Measurements from ENCODE around the gene C9orf85. TPM values are rescaled to one million over a fixed set of nuclear protein-coding genes. Genes with fewer than 3 reads are reported as not detected.
"Not testable (repeated sequence)": the region's sequence is repeated elsewhere in the genome, so short reads cannot be mapped to it uniquely, and the experiment has no call there.

The C9orf85 gene
- total RNA-seq, 2 donors from 2014 or later: 7.1 to 10.9 TPM

DNA sequence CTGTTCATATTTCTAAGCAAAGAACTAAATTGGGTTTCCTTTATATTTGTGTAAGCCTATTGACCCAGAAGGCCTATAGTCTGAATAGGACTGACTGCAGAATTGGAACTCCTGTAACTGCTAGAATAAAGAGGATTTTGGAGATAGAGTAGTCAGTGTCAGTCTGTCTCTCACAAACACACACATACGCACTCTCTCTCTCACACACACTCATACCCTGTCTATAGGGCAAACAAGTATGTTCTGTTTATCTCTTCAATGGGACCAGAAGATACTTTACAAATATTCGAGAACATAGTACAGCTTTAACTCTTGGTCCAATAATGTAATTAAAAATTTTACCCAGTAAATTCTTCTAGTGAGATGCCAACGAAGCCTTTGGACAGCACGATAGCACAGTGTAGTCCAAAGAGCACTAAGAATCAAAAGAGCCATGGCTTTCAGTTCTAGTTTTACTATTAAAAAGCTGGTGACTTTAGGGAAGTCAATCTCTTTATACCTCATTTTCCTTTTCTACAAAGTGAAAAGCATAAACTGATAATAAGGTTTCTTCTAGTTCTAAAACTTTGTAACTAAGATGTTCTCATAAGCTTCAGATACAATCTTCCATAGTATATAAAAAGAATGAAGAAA lies 19.8 kb upstream of the C9orf85 start:
- Mint-ChIP-seq H3K4me3 (no peak overlapping the region), H3K27me3 (no peaks in the 10 kb centered on the region), H3K4me1 (peaks cover 16% of the 10 kb centered on the region), H3K36me3 (ENCODE audit: low read depth) (no peaks in the 10 kb centered on the region), H3K9me3 (no peaks in the 10 kb centered on the region), H3K27ac (no peak overlapping the region)
- no peak for ATAC-seq (replicated peaks)

DNA sequence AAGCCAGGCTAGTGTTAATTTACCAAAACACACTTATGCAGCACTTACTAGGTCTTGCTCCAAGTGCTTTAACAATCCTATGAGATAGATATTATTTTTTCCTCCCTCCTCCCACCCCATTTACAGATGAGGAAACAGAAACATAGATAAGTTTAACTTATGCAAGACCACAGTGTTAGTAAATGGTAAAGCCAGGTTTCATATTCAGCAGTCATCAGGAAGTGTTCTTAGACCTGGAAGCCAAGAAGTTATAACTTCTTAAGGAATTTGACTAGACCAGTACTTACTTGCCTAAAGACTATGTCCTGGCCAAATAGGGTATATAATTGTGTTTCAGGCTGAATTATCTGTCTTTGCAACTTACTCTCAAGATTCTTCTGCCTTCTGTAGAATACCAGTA lies 16.3 kb upstream of the C9orf85 start:
- H3K4me1 Mint-ChIP-seq: peaks cover 18% of the 10 kb centered on the region
- ATAC-seq (replicated peaks): no peak
- no peaks in the 10 kb centered on the region for H3K36me3 Mint-ChIP-seq (ENCODE audit: low read depth)
- no peaks in the 10 kb centered on the region for H3K9me3 Mint-ChIP-seq
- no peak overlapping the region for H3K27ac Mint-ChIP-seq
- H3K27me3 Mint-ChIP-seq: no peaks in the 10 kb centered on the region
- no peak overlapping the region for H3K4me3 Mint-ChIP-seq

DNA sequence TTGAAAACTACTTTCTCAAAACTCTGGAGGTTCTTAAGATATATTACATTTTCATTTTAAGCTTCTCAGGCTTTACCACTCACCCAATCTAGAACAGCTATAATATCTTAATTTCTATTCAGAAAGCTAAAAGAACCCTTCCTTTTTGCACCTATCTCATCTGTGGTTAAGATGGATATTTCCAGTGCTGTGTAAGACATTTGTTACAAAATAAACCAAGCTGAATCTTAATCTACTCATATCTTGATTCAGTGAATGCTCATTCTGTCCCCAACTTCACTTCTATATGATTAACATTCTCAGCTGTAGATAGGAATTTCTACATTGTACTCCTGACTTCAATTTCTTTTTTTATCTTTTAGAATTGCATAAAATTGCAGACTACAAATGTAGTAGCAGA lies 15.5 kb upstream of the C9orf85 start:
- Mint-ChIP-seq H3K36me3 (ENCODE audit: low read depth) (no peaks in the 10 kb centered on the region), H3K27me3 (no peaks in the 10 kb centered on the region), H3K9me3 (no peaks in the 10 kb centered on the region), H3K27ac (no peak overlapping the region), H3K4me3 (no peak overlapping the region), H3K4me1 (peaks cover 18% of the 10 kb centered on the region)
- ATAC-seq (replicated peaks): no peak

DNA sequence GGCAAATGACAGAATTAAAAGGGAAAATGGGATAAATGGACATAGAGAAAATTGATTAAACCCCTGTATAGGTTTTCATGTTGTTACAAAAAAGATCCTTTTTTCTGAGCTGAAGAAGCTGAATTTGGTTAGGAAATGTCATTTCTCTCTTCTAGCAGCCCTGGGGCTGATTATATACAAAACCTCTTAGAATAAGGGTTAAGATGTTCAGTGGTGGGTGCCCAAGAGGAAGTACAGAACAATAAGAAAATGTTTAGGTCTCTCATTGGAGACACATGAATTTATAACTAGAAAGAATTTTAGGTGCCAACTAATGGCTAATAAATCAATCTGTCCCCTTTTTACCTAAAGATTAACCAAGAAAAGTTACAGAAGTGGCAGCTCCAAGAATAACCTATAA lies 14.7 kb upstream of the C9orf85 start:
- no peak overlapping the region for H3K4me3 Mint-ChIP-seq
- H3K27me3 Mint-ChIP-seq: no peaks in the 10 kb centered on the region
- H3K36me3 Mint-ChIP-seq (ENCODE audit: low read depth): no peaks in the 10 kb centered on the region
- ATAC-seq (replicated peaks): no peak
- peaks cover 22% of the 10 kb centered on the region for H3K4me1 Mint-ChIP-seq
- no peaks in the 10 kb centered on the region for H3K9me3 Mint-ChIP-seq
- H3K27ac Mint-ChIP-seq: no peak overlapping the region

DNA sequence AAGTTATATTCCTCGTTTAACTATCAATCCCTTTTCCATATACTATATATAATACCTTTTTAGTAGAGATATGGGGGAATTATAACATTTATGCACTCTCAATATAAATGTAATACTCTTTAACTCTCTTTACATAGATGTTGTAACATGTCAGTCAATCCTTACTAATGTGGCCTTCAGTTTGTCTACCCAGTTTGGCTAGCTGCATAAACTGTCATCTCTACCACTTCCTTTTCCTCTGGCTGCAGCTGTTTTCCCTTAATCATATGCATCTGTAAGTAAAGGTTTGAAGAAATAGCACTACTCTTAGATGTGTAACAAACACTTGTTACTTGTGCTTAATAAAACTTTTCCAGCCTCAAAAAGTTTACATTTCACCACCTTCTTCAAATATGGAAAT lies 13.9 kb upstream of the C9orf85 start:
- Mint-ChIP-seq H3K4me1 (peaks cover 29% of the 10 kb centered on the region), H3K4me3 (no peak overlapping the region), H3K9me3 (no peaks in the 10 kb centered on the region), H3K27me3 (no peaks in the 10 kb centered on the region), H3K36me3 (ENCODE audit: low read depth) (no peaks in the 10 kb centered on the region), H3K27ac (peak overlapping the region; percentile 53)
- peak; percentile 68 for ATAC-seq (replicated peaks)

DNA sequence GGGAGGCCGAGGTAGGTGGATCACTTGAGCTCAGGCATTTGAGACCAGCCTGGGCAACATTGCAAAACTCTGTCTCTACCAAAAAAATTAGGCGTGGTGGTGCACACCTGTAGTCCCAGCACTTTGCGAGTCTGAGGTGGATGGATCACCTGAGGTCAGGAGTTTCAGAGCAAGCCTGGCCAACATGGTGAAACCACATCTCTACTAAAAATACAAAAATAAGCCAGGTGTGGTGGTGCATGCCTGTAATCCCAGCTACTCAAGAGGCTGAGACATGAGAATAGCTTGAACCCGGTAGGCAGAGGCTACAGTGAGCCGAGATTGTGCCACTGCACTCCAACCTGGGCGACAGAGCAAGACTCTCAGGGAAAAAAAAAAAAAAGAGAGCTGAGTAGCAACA lies 12.7 kb upstream of the C9orf85 start:
- not testable (repeated sequence) for H3K27me3 Mint-ChIP-seq; ATAC-seq (replicated peaks); H3K4me3 Mint-ChIP-seq; H3K36me3 Mint-ChIP-seq (ENCODE audit: low read depth); H3K9me3 Mint-ChIP-seq
- H3K27ac Mint-ChIP-seq: peak overlapping the region; percentile 40
- peaks cover 29% of the 10 kb centered on the region for H3K4me1 Mint-ChIP-seq

DNA sequence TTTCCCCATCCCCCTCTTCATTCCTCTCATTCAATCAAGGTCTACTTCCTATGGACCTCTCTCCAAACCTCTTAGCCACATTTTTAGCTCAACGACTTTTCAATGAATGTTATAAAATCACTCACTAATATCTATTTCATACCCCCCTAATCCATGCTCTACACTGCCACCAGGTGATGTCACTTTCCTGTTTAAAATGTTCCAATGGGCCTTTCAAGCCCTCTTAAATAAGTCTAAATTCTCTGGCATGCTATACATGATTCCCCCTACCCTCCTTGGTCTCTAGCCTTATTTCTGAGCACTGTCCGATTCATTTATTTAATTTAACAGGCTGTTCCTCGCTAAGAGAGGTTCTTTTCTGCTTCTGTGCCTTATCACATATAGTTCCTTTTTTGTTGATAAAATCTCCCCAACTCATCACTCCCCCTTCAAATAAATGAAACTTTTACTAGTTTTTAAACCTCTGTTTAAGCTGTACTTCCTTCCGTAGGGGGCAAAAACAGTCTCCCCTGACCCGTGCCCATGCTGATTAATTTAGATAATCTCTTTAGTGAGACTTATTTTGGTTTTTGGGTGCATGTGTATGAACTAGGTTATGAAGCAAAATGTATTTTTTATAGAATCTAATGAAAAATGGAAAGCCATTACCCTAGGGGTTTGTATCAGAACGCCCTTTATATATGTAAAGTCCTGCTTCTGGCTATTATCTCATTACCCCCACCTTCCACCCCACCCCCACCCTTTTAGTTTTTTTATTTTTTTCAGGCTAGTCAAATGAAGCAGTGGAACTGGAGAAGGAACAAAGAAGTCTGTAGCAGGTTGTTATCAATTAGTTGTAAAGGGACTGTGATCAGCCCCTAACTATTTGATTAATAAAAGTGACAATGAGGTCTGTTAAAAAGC lies 9.5 kb upstream of the C9orf85 start:
- Mint-ChIP-seq H3K36me3 (ENCODE audit: low read depth) (peaks cover 6% of the 10 kb centered on the region), H3K4me3 (no peak overlapping the region), H3K27ac (no peak overlapping the region), H3K27me3 (no peaks in the 10 kb centered on the region), H3K4me1 (peaks cover 24% of the 10 kb centered on the region), H3K9me3 (no peaks in the 10 kb centered on the region)
- no peak for ATAC-seq (replicated peaks)

DNA sequence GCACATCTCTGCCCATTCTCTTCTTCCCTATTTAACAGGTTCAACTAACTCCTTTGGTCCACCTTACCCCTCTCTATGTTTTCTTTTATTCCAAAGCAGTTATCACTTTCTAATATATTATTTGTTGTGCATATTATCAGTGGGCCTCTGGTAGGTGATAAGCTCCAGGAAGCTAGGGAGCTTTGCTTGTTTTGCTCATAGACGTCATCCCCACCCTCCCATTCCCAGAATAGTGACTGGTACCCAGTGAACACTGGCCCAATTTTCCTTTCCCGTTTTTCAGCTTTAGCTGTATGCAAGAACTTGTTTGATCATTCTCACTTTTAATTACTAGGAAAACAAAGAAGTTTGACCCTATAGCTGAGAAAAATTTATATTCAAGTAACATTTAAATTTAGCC lies 7.4 kb upstream of the C9orf85 start:
- peaks cover 6% of the 10 kb centered on the region for H3K36me3 Mint-ChIP-seq (ENCODE audit: low read depth)
- no peak for ATAC-seq (replicated peaks)
- no peak overlapping the region for H3K27ac Mint-ChIP-seq
- H3K4me3 Mint-ChIP-seq: no peak overlapping the region
- H3K4me1 Mint-ChIP-seq: peaks cover 20% of the 10 kb centered on the region
- no peaks in the 10 kb centered on the region for H3K9me3 Mint-ChIP-seq
- H3K27me3 Mint-ChIP-seq: no peaks in the 10 kb centered on the region

DNA sequence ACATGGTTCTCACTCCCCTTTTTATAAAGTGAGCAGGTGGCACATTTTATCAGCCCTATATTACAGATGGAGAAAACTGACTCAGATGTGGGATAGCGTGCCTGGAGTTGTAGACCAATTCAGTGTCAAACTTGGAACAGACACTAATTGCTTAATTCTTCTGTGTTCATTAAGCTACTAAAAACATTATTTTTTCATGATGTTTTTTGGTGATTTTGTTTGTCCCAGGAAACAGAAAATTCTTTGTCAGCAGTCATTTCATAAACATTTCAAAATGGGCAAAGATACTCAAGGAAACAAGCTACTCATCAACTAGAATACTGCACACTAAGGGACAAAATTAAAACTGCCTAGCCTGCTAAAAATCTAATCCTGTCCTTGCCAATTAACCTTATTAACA lies 2.6 kb upstream of the C9orf85 start:
- Mint-ChIP-seq H3K27ac (peak overlapping the region; percentile 88), H3K4me3 (peak overlapping the region; percentile 99), H3K9me3 (no peaks in the 10 kb centered on the region), H3K4me1 (peaks cover 18% of the 10 kb centered on the region), H3K36me3 (ENCODE audit: low read depth) (peaks cover 19% of the 10 kb centered on the region), H3K27me3 (no peaks in the 10 kb centered on the region)
- no peak for ATAC-seq (replicated peaks)

DNA sequence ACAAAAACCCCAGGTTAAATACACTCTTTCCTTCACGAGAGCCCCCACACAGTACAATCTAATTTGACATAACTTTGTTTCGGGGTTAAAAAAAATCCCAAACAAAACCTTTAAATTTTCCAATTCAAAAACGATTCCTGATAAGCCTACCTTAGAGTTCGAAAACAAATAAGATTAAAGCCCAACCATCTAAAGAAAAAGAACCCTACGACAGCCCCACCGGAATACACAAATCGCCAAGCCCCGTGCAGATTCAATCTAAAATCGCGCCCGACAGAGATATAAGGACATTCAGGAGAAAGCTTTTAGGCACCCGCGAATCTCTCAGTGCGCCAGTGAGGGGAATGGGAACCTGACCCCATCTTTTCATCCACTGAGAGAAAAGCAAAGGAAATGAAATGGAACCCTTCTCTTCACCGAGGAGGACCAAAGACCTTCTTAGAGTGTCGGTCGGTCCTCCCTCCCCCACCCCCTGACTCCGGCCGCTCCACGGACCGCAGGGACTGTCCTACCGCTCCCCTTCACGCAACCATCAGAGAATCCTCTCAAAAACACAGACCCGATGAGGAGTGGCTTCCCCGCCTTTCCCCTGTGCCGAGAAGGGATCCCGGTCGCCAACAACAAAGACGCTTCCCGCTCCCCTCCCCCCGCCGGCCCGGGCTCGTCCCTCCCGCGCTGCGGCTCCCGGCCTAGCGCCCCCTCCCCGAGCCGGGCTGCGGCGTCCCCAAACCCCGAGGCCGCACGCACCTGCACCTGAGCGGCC lies 1.4 kb upstream of the C9orf85 start:
- Mint-ChIP-seq H3K27me3 (no peaks in the 10 kb centered on the region), H3K4me3 (peak overlapping the region; percentile 99), H3K36me3 (ENCODE audit: low read depth) (peaks cover 13% of the 10 kb centered on the region), H3K27ac (peak overlapping the region; percentile 88), H3K9me3 (no peaks in the 10 kb centered on the region), H3K4me1 (peaks cover 18% of the 10 kb centered on the region)
- ATAC-seq (replicated peaks): no peak

DNA sequence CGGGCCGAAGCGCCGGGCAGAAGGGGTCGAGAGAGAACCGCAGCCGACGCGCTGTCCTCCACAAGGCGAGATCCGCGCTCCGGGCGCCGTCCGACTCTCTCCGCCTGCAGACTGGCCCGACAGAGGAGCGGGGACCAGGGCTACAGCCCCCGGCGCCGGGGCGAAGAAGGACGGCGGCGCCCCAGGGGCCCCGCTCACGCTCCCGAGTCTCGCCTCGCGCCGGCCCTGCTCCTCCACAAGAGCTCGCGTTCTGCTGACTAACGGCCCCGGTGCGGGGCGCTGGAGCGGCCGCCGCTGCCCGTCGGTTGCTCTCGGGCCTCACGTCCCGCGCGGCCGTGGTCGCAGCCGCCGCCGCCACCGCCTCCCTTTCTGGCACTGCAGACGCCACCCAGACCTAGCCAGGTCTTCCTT lies 784 bp upstream of the C9orf85 start:
- Mint-ChIP-seq H3K4me3 (peak overlapping the region; percentile 99), H3K27ac (peak overlapping the region; percentile 98), H3K4me1 (peaks cover 19% of the 10 kb centered on the region), H3K27me3 (no peaks in the 10 kb centered on the region), H3K9me3 (no peaks in the 10 kb centered on the region), H3K36me3 (ENCODE audit: low read depth) (peaks cover 13% of the 10 kb centered on the region)
- ATAC-seq (replicated peaks): no peak

DNA sequence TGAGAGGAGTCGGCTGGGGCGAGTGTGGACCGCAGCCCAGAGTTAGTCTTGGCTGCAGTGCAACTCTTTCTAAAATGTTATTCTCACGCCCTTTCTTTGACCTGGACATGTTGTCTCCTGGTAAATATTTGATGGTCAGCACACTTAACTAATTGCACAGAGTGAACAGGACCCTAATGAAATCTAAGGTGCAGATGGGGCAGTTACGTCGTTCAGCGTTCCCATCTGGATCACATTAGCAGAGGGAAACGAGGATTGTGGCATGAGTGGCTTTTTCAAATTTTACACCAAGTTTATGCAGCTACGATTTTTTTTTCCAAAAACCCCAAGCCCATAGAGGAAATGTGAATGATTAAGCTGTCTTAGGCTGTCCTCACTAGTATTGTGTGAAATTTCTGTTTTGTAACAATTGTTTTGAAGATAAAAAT lies 483 bp downstream of the C9orf85 start:
- Mint-ChIP-seq H3K27ac (peak overlapping the region; percentile 98), H3K27me3 (no peaks in the 10 kb centered on the region), H3K9me3 (no peaks in the 10 kb centered on the region), H3K36me3 (ENCODE audit: low read depth) (peaks cover 13% of the 10 kb centered on the region), H3K4me1 (peaks cover 24% of the 10 kb centered on the region), H3K4me3 (peak overlapping the region; percentile 99)
- no peak for ATAC-seq (replicated peaks)

DNA sequence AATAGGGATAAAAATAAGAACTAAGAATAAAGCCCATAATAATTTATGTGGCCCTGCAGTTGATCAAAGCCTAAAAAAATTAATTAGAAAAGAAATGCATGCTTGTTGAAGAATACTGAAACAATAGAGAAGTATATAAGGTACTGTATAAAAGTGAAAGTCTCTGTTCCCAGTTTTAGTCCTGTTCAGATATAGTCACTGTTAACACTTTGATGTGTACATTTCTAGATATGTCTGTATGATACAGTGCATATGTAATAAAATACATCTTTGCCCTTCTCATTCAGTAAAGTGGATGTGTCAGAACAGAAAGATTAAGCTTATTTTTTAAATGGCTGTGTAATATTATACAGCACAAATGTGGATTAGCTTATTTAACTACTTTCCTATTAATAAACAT lies 4.1 kb downstream of the C9orf85 start:
- no peak overlapping the region for H3K27ac Mint-ChIP-seq
- H3K4me1 Mint-ChIP-seq: peaks cover 13% of the 10 kb centered on the region
- no peaks in the 10 kb centered on the region for H3K9me3 Mint-ChIP-seq
- H3K27me3 Mint-ChIP-seq: no peaks in the 10 kb centered on the region
- no peak for ATAC-seq (replicated peaks)
- peaks cover 36% of the 10 kb centered on the region for H3K36me3 Mint-ChIP-seq (ENCODE audit: low read depth)
- H3K4me3 Mint-ChIP-seq: no peak overlapping the region

DNA sequence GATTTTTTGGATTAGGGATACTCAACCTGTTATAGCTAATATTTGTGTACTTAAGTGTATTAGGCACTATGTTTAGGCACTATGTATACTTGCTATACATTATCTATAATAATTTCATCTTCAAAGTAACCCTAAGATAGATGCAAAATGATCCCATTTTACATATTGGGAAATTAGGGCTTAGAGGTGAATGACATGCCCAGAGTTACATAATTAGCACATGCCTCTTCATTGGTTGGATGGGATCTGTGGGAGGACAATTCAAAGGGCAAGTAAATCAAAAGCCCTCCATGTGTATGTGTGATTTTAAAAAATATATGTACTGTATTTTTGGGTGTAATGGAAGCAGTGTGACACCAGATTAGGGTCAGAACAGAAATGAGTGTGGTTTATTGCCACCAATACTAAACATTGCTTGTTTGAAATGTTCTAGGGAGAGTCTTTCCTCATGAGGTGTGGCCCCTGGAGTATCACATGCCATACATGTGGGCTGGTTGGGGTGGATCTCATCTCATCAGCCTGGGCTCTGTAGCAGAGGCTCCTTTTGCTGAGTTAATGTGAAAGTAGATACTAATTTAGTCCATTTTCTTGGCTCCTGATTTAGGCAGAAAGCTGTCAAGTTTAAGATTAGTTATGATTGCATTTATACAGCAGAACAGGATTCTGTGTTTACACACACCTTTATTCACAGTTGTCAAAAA lies 5.5 kb downstream of the C9orf85 start:
- no peak overlapping the region for H3K4me3 Mint-ChIP-seq
- peaks cover 13% of the 10 kb centered on the region for H3K4me1 Mint-ChIP-seq
- H3K27ac Mint-ChIP-seq: peak overlapping the region; percentile 3
- H3K9me3 Mint-ChIP-seq: no peaks in the 10 kb centered on the region
- ATAC-seq (replicated peaks): peak; percentile 73
- H3K27me3 Mint-ChIP-seq: no peaks in the 10 kb centered on the region
- H3K36me3 Mint-ChIP-seq (ENCODE audit: low read depth): peaks cover 25% of the 10 kb centered on the region

Data from activated T-helper 17 cell treated with anti-CD3 and anti-CD28 coated beads, Interleukin-2, amount 50 U/mL, for 72 hours (primary cell).